Trophoblast cell (in vitro differentiated cells and primary cell): ENCODE measurements around the gene CCDC12.

Source experiments
- DNase-seq, 2 donors: peaks; one replicate each; pipeline ENCODE4 v3.0.0-alpha.2; 2016
- H2AFZ ChIP-seq: 2 replicates; pipeline ENCODE4 v1.6.1; 2013; ENCODE audit warnings: low read length, moderate library complexity, mild to moderate bottlenecking; ENCODE audit not compliant: insufficient read depth, poor library complexity
- H2AK5ac ChIP-seq: 2 replicates; pipeline ENCODE4 v1.6.1; 2013; ENCODE audit warnings: mild to moderate bottlenecking, low read length
- H2BK120ac ChIP-seq: 2 replicates; pipeline ENCODE4 v1.6.1; 2013; ENCODE audit warnings: low read length, mild to moderate bottlenecking, moderate library complexity; ENCODE audit not compliant: insufficient read depth, poor library complexity
- H2BK12ac ChIP-seq: 2 replicates; pipeline ENCODE4 v1.6.1; 2013; ENCODE audit warnings: mild to moderate bottlenecking, low read length, moderate library complexity
- H2BK5ac ChIP-seq: 2 replicates; pipeline ENCODE4 v1.6.1; 2013; ENCODE audit warnings: low read length, low read depth, moderate library complexity, mild to moderate bottlenecking; ENCODE audit not compliant: poor library complexity
- H3K14ac ChIP-seq: 2 replicates; pipeline ENCODE4 v1.6.1; 2013; ENCODE audit warnings: mild to moderate bottlenecking, low read length
- H3K18ac ChIP-seq: 2 replicates; pipeline ENCODE4 v1.6.1; 2013; ENCODE audit warnings: mild to moderate bottlenecking, low read length
- H3K23ac ChIP-seq: 2 replicates; pipeline ENCODE4 v1.6.1; 2013; ENCODE audit warnings: low read length
- H3K27ac ChIP-seq: 2 replicates; pipeline ENCODE4 v1.5.1; 2013; ENCODE audit warnings: low read depth, mild to moderate bottlenecking, inconsistent platforms, low read length, moderate library complexity
- H3K27me3 ChIP-seq: 2 replicates; pipeline ENCODE4 v1.6.1; 2013; ENCODE audit warnings: inconsistent platforms, mild to moderate bottlenecking, low read length, moderate library complexity; ENCODE audit not compliant: insufficient read depth
- H3K36me3 ChIP-seq, 2 experiments: 1 replicate in 1 of 2; 2 replicates in 1 of 2; pipeline ENCODE4 v1.6.1; 2013; ENCODE audit warnings: low read length in 2 of 2, mild to moderate bottlenecking in 2 of 2, moderate library complexity in 1 of 2; ENCODE audit not compliant: insufficient read depth in 2 of 2, control insufficient read depth in 1 of 2
- H3K4ac ChIP-seq: 2 replicates; pipeline ENCODE4 v1.6.1; 2013; ENCODE audit warnings: low read depth, mild to moderate bottlenecking, low read length, moderate library complexity
- H3K4me1 ChIP-seq, 2 experiments: 1 replicate in 1 of 2; 2 replicates in 1 of 2; pipeline ENCODE4 v1.6.1; 2013; ENCODE audit warnings: low read length in 2 of 2, mild to moderate bottlenecking in 2 of 2, moderate library complexity in 1 of 2; ENCODE audit not compliant: insufficient read depth in 2 of 2, control insufficient read depth in 1 of 2
- H3K4me2 ChIP-seq: 2 replicates; pipeline ENCODE4 v1.6.1; 2013; ENCODE audit warnings: inconsistent platforms, mild to moderate bottlenecking, low read length, moderate library complexity
- H3K4me3 ChIP-seq: 2 replicates; pipeline ENCODE4 v1.5.1; 2013; ENCODE audit warnings: mild to moderate bottlenecking, low read depth, low read length, inconsistent platforms
- H3K79me1 ChIP-seq: one replicate; pipeline ENCODE4 v1.6.1; 2013; ENCODE audit warnings: low read length
- H3K79me2 ChIP-seq: 2 replicates; pipeline ENCODE4 v1.6.1; 2013; ENCODE audit warnings: low read length, mild to moderate bottlenecking; ENCODE audit not compliant: control insufficient read depth, insufficient read depth, poor library complexity
- H3K9ac ChIP-seq: 2 replicates; pipeline ENCODE4 v1.6.1; 2013; ENCODE audit warnings: mild to moderate bottlenecking, low read length
- H3K9me3 ChIP-seq: 2 replicates; pipeline ENCODE4 v1.6.1; 2013; ENCODE audit warnings: low read depth, mild to moderate bottlenecking, control low read depth, inconsistent platforms, low read length; ENCODE audit not compliant: insufficient read depth
- H4K12ac ChIP-seq: 2 replicates; pipeline ENCODE4 v1.6.1; 2013; ENCODE audit warnings: low read depth, mild to moderate bottlenecking, low read length, moderate library complexity
- H4K8ac ChIP-seq: 2 replicates; pipeline ENCODE4 v1.6.1; 2013; ENCODE audit warnings: low read depth, mild to moderate bottlenecking, low read length, moderate library complexity
- H4K91ac ChIP-seq: one replicate; pipeline ENCODE4 v1.6.1; 2013; ENCODE audit warnings: low read depth, mild to moderate bottlenecking, low read length, moderate library complexity
- WGBS: extraction: QIAGEN DNeasy Blood & Tissue Kit; methylation state at CpG from one replicate; pipeline ENCODE4 v1.1.7; 2013; ENCODE audit warnings: missing lambda C conversion rate; ENCODE audit not compliant: insufficient read length, insufficient coverage; ENCODE audit errors: extremely low coverage; 5-methylcytosine and 5-hydroxymethylcytosine counted together

Gene CCDC12

DNA sequence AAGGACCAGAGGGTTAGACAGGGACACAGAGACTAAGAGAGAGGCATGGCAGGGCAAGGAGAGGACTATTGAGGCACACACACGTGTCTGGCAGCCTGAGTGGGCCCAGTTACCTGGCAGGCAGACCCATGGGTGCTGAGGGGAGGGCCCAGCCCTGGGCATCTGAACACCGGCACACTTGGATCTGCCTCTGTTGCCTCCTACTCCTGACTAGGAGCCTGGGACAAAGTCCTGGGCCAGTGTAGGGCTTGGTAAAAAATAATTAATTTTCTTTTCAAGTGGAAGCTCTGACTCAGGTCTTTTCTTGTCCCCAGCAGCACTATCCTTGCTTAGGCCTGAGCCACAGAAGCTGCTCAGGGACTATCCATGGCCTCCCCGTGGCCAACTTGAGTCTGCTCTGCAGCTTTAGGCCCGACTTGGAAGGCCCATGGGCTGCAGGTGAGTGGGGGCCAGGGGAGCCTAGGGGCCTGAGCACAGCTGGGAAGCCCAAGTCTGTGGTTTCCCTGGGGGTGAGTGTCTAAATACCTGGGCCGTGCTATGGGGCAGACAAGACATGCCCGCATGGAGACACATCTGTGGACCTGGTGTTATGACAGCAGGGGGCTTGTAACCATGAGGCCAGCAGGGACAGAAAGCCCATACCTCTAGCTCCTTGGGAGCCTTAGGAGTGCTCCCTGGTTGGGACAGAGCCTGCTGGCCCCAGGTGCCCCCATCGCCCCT lies 99.0 kb downstream of the CCDC12 start, which contains the start of gene PTH1R:
Gene PTH1R, plus strand, starts transcription at position 316 of the 720 bp plus-strand sequence. CDS start 5,839 bp downstream, outside the sequence.
- Histone ChIP-seq H2BK5ac (no peak within 1 kb of the TSS), H2AFZ (no peak within 1 kb of the TSS), H3K4me3 (no peak within 1 kb of the TSS), H3K14ac (peak within 1 kb of the TSS; percentile 40), H3K79me1 (peaks cover 6% of the 10 kb centered on the region), H3K79me2 (no peaks in the 10 kb centered on the region), H3K4ac (no peak within 1 kb of the TSS), H2BK12ac (peak within 1 kb of the TSS; percentile 16), H4K12ac (no peak within 1 kb of the TSS), H3K4me2 (peak within 1 kb of the TSS; percentile 9), H3K36me3 (no peaks in the 10 kb centered on the region), H3K4me1 (peaks cover 42 to 51% of the 10 kb centered on the region in 2 experiments), H3K27ac (peak within 1 kb of the TSS; percentile 41), H3K18ac (peak within 1 kb of the TSS; percentile 30), H3K27me3 (peaks cover 8% of the 10 kb centered on the region), H2AK5ac (peak within 1 kb of the TSS; percentile 57), H4K8ac (peak within 1 kb of the TSS; percentile 0), H4K91ac (peak within 1 kb of the TSS; percentile 52), H3K9me3 (peaks cover 2% of the 10 kb centered on the region), H2BK120ac (peak within 1 kb of the TSS; percentile 6), H3K9ac (no peak within 1 kb of the TSS), H3K23ac (no peak within 1 kb of the TSS)
- no CpG with 5 or more reads among the region's 7 CpGs for WGBS
- DNase-seq, result peak; percentile 84 to 87

DNA sequence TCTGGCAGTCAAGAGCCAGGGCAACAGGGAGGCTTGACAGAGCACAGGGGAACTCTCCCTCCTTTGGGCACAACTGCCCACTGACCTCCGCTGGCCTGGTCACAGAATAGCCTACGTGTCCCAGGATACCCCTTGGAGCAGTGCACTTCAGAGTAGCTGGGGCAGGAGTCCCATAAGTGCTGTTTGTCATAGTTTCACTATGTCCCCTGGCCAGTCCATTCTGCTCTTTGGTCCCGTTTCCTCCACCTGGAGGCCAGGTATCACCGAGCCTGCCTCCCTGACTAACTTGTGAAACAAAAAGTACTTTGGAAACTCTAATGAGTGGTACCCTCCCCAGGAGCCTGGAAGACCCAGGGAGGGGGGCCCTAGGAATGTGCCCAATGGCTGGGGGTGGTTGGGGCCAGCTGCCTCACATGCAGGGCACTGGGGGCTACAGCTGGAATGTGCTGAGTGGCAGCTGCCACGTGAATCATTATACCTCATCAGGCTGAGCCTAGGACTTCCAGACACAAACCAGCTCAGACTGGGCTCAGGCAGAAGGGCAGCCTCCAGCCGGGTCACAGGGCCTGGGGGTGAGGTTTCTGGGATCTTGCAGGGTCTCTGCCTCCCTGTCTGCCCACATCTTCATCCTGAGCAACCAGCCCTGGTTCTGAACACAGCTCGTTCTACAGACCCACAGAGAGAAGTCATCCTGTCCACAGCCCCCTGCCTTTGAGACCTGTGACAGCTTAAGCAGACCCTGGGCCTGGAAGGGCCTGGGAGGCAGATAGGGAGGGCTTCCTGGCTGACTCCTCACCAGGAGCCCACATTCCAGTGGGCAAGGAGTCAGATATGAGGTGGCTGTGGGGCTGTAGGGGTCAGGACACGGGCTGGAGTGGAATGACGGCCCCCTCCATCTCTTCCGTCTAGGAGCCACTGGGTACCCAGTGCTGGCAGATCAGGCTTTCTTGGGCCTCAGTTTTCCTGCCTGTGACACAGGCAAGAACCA lies 99.9 kb downstream of the CCDC12 start:
- H4K12ac ChIP-seq, result no peak overlapping the region
- H3K14ac ChIP-seq, result no peak overlapping the region
- peaks cover 6% of the 10 kb centered on the region for H3K79me1 ChIP-seq
- H4K91ac ChIP-seq, result peak overlapping the region; percentile 52
- no peaks in the 10 kb centered on the region for H3K79me2 ChIP-seq
- peaks cover 2% of the 10 kb centered on the region for H3K9me3 ChIP-seq
- no peak overlapping the region for H3K4ac ChIP-seq
- H3K36me3 ChIP-seq, result no peaks in the 10 kb centered on the region
- H2BK5ac ChIP-seq, result no peak overlapping the region
- H3K23ac ChIP-seq, result no peak overlapping the region
- no peak overlapping the region for H3K9ac ChIP-seq
- peak overlapping the region; percentile 35 for H3K27ac ChIP-seq
- H3K4me2 ChIP-seq, result no peak overlapping the region
- no peak overlapping the region for H3K4me3 ChIP-seq
- H3K18ac ChIP-seq, result no peak overlapping the region
- no peak overlapping the region for H2BK120ac ChIP-seq
- DNase-seq, result peak; percentile 80 to 82
- no peak overlapping the region for H4K8ac ChIP-seq
- H3K4me1 ChIP-seq, result peaks cover 42 to 52% of the 10 kb centered on the region in 2 experiments
- H3K27me3 ChIP-seq, result peaks cover under 1% of the 10 kb centered on the region
- WGBS, result no CpG with 5 or more reads among the region's 10 CpGs
- H2BK12ac ChIP-seq, result peak overlapping the region; percentile 16
- H2AFZ ChIP-seq, result no peak overlapping the region
- H2AK5ac ChIP-seq, result no peak overlapping the region

DNA sequence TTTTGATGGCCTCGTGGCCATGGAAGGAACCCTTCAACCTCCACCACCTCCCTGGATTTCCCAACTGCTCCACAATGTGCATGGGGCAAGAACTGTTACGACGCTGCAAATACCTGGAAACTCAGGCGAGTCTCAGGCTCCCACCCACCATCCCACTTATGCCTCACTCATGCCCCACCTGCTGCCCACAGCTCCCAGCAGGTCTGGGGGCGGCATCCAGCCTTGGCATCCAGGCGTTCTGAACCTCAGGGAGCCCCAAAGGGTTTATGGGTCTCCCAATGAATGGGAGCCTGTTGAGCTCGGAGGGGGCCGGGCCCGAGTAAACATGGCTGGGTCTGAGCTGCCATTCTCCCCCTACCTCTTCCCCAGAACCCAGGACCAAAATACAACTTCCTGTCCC lies 101.0 kb downstream of the CCDC12 start:
- peak; percentile 28 to 42 for DNase-seq
- Histone ChIP-seq H3K79me1 (peaks cover 6% of the 10 kb centered on the region), H3K14ac (no peak overlapping the region), H3K79me2 (no peaks in the 10 kb centered on the region), H3K9ac (no peak overlapping the region), H2AK5ac (no peak overlapping the region), H3K4ac (no peak overlapping the region), H3K4me3 (no peak overlapping the region), H2AFZ (no peak overlapping the region), H2BK120ac (no peak overlapping the region), H2BK12ac (no peak overlapping the region), H3K4me2 (no peak overlapping the region), H3K4me1 (peaks cover 42 to 47% of the 10 kb centered on the region in 2 experiments), H3K18ac (no peak overlapping the region), H4K91ac (peak overlapping the region; percentile 29), H3K27me3 (no peaks in the 10 kb centered on the region), H4K8ac (no peak overlapping the region), H4K12ac (no peak overlapping the region), H3K36me3 (no peaks in the 10 kb centered on the region), H2BK5ac (no peak overlapping the region), H3K9me3 (peaks cover 2% of the 10 kb centered on the region), H3K27ac (no peak overlapping the region), H3K23ac (no peak overlapping the region)
- no CpG with 5 or more reads among the region's 9 CpGs for WGBS

GRCh38 chr3:46874430-46874829 lies 102.1 kb downstream of the CCDC12 start:
- WGBS, result no CpG with 5 or more reads among the region's 18 CpGs
- H3K9me3 ChIP-seq, result peaks cover 2% of the 10 kb centered on the region
- no peak overlapping the region for H2AFZ ChIP-seq
- H3K27me3 ChIP-seq, result no peaks in the 10 kb centered on the region
- no peak overlapping the region for H4K91ac ChIP-seq
- H3K79me2 ChIP-seq, result no peaks in the 10 kb centered on the region
- H2BK120ac ChIP-seq, result no peak overlapping the region
- H3K36me3 ChIP-seq, result no peaks in the 10 kb centered on the region
- no peak for DNase-seq
- no peak overlapping the region for H3K27ac ChIP-seq
- no peak overlapping the region for H3K4me3 ChIP-seq
- no peak overlapping the region for H3K14ac ChIP-seq
- no peak overlapping the region for H3K4me2 ChIP-seq
- no peak overlapping the region for H2BK12ac ChIP-seq
- no peak overlapping the region for H3K23ac ChIP-seq
- no peak overlapping the region for H3K4ac ChIP-seq
- peaks cover 40% of the 10 kb centered on the region in 2 experiments for H3K4me1 ChIP-seq
- H2AK5ac ChIP-seq, result no peak overlapping the region
- H2BK5ac ChIP-seq, result no peak overlapping the region
- no peak overlapping the region for H3K9ac ChIP-seq
- peaks cover 6% of the 10 kb centered on the region for H3K79me1 ChIP-seq
- H3K18ac ChIP-seq, result no peak overlapping the region
- no peak overlapping the region for H4K8ac ChIP-seq
- H4K12ac ChIP-seq, result no peak overlapping the region
